Measurements from ENCODE around the gene LPP.
"Not testable (repeated sequence)": the region's sequence is repeated elsewhere in the genome, so short reads cannot be mapped to it uniquely, and the experiment has no call there.

The LPP gene

DNA sequence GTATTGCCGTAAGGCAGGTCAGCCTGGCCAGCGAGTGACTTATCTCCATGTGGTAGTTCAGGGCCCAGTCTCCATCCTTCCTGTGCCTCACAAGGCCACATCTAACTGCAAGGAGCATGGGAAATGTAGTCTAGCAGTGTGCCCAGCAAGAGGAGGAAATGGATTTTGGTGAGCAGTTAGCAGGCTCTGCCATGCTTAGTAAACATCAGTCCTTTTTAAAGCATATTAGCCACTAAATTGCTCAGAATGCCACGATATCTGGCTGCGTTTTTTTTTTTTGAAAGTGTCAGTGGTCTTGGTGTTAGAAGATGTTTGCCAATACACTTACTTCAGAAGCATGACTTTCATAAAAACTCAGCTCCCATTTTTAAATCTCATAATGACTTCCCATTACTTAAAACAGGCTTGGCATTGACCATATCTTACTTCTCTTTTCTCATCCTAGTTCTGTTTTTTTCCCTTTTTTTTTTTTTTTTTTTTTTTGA lies 547.6 kb downstream of the LPP start:
- DNase-seq (ENCODE audit: low read depth in 2 of 2), result no peak

DNA sequence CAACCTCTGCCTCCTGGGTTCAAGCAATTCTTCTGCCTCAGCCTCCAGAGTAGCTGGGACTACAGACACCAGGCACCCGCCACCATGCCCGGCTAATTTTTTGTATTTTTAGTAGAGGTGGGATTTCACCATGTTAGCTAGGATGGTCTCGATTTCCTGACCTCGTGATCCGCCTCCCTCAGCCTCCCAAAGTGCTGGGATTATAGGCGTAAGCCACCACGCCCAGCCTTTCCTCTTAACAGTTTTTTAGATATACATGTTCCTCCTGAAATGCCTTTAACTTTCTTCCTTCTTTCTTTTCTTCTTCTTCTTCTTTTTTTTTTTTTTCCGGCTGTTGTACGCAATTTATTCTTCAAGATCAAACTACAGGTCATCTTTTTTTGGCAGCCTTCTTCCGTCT lies 548.1 kb downstream of the LPP start:
- not testable (repeated sequence) for DNase-seq (ENCODE audit: low read depth in 2 of 2)

DNA sequence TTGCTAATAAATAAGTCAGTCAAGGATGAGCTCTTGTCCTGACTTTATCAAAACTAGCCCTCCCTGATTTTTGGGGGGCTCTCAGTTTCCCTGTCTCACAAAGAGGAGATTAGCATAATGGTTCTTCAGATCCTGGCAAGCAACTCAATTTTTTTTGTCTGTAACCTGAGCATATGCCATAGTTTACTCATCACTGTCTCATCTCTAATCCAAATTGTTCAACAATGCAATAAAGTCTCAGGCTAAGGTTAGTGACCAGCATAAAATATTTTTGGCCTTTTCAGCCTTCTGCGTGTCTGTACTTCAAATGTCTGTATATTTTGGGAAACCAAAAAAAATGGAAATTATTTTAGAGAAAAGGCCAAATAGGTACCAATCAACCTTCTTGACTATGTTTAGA lies 552.2 kb downstream of the LPP start:
- DNase-seq (ENCODE audit: low read depth in 2 of 2), result no peak

DNA sequence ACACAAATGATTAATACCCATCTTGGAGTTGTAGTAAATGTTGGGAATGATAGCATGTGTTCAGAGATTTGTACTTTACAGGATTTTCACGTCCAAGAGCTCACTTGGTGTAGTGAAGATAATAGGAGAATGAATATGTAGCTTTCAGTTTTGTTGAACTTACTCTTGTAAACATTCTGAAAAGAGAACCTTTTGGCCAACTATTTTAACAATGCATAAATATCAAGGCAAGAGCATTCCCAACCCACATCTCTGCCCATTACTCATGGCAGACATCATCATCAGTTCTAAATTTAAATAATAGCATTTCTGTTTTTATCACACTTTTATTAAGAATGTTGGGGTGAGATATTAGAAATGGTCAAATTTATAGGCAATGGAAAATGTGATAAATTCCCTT lies 552.6 kb downstream of the LPP start:
- DNase-seq (ENCODE audit: low read depth in 2 of 2), result no peak

DNA sequence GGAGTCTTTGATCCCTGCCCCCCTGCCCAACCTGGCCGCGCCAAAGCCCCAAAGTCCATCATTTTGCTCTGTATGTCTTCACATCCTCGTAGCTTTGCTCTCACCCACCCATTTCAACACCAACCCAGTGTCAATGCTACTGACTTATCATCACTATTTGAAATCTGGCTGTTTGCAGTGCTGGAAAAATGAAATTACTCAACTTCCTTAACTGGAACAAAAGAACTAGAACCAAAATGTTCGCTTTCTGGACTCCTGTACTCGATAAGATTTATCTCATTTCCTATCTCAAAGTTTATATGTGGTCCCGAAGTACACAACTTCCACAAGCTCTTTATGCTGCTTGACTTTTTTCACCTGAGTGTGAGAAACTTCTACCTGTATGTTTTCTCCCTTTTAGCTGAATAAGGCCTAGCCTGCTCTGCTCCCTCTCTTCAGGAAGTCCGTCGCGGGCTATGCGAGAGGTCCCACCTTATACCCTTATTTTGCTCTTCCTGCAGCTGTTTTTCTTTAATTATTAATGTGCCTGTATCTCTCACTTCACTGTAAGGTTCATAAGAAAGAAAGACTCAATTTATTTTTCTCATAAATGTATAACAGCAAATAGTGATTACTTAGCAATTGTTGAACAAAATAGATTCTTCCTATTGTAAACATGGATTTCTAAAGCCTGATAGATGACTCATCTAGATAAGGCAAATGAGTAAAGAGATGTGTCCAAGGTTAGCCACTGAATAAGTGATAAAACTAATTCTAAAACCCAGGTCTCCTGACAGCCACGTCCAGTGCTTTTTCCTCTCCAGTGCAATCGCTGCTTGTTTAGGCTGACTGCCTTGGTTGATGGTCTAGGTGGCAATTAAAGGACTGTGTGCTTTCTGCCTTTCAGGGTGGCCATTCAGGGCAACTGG lies 553.7 kb downstream of the LPP start:
- no peak for DNase-seq (ENCODE audit: low read depth in 2 of 2)

DNA sequence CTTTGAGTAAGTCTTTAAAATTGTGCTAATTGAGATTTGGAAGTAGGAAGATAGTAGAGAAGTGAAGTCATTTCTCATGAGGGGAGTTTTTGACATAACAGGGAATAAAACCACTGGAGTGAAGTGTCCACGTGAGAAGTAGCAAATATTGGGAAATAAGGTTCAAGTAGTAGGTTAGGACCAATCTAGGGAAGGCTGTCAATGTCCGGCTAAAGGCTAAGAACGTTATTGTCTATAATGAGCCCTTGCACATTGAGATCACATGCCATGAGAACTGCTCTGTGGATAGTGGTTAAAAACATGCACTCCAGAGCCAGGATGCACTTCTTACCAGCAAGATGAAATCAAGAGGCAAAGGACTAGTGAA lies 557.9 kb downstream of the LPP start:
- no peak for DNase-seq (ENCODE audit: low read depth in 2 of 2)

DNA sequence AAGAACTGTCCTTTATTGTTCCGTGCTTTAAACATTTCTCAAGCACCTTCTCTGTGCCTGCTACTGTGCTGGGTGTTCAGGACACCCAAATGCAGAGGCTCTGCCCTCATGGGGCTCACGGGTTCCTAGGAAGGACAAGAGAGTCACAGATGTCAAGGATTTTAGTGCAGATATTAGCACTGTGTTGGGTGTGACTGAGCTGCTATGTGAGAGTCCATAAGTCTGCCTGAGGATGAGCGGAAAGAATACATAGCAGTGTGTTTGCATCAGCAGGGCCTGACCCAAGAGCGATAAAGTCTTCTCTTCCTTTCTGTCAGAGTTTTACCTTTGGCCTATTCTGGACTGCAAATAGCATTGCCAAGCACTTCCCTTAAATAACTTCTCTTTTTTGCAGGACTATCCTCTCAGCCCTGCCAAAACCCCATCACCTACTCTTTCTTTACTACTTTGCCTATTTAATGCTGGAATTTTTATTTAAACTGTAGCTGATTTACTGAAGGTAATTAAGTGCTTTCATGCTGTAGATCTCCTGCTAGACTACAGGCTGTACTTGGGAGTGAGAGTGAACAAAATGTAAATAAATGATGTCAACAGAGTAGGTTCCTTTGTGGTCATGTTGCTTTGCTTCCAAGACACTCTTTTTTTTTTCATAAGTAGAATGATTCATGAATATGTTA lies 558.4 kb downstream of the LPP start:
- no peak for DNase-seq (ENCODE audit: low read depth in 2 of 2)

DNA sequence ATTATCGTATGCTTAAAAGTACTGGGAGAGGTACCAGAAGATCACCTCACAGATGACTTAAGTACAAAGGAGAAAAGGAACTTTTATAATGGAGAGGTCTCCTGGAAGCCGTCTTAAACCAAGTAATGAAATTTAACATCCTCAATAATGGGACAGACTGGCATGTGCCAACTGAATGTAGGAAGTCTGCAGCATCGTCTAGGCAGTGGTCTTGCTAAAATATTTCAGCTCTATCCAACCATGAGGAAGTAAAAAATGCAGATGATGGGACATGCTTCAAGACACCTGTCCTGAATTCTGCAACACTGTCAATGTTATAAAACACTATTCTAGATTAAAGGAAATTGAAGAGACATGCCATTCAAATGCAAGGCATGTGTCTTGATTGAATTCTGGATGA lies 559.0 kb downstream of the LPP start:
- DNase-seq (ENCODE audit: low read depth in 2 of 2), result no peak

DNA sequence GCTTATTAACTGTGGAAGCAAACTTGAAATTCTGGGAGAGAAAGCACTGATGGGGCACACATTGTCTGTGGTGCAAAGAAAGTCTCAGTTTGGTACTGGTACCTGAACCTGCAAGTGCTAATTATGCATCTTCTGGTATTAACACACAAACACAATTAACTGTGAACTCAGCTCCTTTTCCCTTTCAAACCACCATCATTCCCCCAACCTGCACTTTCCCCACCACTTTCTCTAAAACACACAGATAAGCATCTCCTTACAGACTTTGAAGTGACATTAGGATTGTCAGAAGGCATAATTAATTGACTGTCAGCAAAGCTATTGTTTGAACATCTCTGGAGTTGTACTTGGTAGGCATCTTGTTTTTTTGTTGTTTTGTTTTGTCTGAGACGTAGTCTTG lies 565.6 kb downstream of the LPP start:
- no peak for DNase-seq (ENCODE audit: low read depth in 2 of 2)

DNA sequence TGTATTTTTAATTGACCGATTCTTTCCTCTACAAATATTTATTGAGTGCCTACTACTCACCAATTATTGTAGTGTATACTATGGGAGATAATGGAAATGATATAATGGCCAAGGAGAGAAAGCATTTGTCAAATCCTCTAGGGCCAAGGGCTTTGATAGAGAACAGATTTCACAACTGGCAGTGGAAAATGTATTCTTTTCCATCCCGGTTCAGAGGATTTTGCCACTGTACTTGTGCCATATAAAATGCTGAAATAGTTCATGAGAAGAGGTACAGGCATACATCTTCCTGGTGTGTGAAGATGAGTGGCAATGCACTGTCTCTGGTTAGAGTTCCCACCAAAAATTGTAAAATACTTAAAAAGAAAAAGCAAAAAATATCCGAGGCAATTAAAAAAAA lies 566.3 kb downstream of the LPP start:
- DNase-seq (ENCODE audit: low read depth in 2 of 2), result no peak

DNA sequence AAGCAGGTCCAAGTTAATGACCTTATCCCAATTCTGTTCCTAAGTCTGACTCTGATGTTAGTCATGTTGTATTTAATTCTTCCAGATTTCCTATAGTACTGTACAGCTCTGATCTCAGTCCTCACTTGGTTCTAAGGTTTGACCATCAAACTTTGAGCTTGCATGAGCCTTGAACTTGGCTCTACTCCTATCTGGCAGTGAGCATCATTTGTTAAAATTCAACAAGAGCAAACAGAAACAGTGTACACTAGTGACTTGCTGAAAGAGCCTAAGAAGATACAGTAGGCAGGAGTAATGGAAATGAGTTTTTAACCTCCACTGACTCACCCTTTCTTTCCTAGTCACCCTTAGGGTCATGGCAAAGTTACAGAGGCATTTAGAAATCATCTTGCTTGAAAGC lies 566.7 kb downstream of the LPP start:
- DNase-seq (ENCODE audit: low read depth in 2 of 2), result no peak

DNA sequence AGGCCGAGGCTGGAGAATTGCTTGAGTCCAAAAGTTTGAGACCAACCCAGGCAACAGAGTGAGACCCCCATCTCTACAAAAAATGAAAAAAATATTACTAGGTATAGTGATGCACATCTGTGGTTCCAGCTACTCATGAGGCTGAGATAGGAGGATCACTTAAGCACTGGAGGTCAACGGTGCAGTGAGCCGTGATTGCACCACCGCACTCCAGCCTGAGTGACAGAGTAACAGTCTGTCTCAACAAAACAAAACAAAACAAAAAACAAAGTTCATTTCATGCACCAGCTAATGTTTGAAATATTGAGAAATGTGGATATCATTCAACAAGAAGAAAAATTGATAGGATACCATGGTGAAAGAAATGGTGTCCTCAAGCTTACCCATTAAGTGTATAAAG lies 567.4 kb downstream of the LPP start:
- no peak for DNase-seq (ENCODE audit: low read depth in 2 of 2)

DNA sequence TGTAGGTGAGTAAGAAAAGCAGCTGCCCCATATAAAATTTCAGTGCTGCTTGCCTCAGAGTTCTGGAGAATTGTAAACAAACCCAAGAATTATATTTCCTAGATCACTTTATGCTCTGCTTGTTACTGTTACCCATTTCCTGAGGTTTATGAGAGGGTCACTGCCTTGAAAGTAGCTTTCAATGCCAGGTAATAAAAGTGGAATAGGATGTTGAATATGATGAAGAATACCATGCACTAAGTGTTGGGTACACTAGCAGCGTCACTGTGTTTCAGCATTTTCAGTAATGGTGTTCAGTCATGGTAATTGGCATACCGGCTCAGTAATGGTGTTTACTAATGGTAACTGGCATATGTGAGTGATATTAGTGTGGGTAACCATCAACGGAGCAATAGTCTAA lies 568.0 kb downstream of the LPP start:
- no peak for DNase-seq (ENCODE audit: low read depth in 2 of 2)

DNA sequence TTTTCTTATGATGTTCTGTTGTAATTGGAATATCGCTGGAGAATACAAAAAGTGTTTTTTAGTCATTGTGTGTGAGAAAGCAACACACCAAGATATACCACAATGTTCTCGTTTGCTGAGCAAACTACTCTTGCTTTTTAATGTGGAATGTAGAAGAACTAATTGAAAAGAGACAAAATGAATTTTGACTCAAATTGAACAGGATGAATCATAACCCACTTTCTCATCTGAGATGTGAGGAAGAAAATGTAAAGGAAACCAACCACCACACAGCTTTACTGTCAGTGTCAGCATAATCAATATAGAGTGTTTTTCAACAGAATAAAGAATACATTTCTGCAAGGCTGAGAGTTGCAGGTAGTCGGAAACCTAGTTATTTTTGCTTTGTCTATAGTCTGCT lies 569.0 kb downstream of the LPP start:
- no peak for DNase-seq (ENCODE audit: low read depth in 2 of 2)

DNA sequence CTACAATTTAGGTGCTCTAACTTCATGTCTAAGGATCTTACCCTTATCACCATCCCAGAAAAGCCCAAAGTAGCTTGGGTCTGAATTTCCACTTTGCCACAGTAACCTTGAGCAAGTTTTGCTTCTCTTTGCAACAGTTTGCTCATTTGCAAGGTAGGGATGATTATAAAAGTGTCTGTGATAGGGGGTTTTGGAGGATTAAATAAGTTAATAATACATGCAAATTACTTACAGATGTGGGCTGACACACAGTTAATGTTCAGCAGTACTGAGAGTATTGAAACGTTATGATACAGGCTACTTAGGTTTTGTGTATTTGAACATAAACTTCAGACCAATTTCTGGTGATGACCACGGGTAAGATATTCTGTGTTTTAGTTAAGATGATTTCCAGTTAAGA lies 573.1 kb downstream of the LPP start:
- no peak for DNase-seq (ENCODE audit: low read depth in 2 of 2)

DNA sequence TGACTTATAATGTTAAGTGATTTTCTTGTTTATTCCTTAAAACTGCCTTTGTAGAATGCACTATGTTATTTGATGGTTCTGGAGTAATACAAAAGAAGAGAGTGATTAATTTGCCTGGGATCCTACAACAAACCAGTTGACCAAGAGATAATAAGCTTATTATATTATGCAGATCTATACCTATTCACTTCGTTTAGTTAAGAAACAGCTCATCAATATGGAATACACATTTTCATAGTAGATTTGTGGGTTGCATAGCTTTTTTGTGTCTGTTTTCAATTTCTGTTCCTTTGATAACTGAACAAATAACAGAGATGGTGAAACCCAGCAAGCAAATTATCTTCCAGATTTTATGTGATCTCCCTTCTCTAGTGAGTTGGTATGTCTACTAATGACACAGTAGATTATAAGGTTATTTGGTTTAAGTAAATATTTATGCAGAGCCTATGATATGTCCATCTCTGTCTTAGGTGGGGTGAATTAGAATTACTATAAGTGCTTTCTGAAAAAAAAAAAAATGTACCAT lies 574.5 kb downstream of the LPP start:
- no peak for DNase-seq (ENCODE audit: low read depth in 2 of 2)

DNA sequence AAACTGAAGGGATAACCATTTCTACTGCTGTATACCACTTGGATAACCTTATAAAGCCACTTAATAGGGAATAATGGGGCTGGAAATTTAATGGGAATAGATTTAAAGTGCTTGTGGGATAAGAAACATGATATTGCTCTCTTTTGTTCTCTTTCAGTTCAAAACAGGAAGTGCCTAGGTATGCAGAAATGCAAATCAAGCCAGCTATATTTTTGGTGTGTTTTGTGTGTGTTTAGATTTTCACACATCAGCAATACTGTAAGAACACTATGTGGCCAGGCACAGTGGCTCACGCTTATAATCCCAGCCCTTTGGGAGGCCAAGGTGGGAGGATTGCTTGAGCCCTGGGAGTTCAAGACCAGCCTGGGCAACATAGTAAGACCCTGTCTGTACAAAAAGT lies 575.5 kb downstream of the LPP start:
- DNase-seq (ENCODE audit: low read depth in 2 of 2), result no peak

DNA sequence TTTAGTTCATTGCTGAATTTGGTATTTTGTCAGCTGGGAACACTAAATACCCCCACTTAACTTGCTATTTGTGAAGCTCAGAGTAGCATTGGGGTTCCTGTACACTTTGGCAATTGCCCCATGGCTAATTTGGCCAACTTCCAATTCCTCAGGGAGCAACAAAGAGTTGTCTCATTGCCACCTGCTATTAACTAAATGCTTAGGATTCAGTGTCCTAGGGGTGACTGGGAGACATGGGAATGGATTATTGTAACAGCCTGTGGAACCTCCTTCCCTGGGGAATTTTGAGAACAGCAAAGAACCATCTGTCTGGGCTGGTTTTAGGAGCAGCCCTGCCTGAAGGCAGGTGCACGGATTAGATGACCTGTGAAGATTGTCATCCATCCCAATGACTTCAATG lies 580.4 kb downstream of the LPP start:
- no peak for DNase-seq (ENCODE audit: low read depth in 2 of 2)

DNA sequence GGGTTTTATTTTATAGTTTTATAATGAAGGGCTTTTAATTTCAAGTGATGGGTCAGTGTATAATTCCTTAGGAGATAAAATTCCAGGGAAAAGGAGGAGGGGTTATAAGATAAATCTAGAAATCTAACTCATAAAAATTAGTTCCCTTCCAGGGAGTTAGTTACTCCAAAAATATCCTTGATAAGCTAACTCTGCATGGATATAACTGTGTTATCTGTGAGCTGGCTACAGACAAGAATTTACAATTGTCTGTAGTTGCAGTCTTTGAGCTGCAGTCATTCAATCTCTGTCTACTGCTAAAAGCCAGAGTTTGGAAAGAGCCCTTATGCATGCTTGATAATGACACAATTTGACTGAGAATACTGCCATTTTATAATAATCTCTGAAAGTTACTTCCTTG lies 585.6 kb downstream of the LPP start:
- DNase-seq (ENCODE audit: low read depth in 2 of 2), result no peak

DNA sequence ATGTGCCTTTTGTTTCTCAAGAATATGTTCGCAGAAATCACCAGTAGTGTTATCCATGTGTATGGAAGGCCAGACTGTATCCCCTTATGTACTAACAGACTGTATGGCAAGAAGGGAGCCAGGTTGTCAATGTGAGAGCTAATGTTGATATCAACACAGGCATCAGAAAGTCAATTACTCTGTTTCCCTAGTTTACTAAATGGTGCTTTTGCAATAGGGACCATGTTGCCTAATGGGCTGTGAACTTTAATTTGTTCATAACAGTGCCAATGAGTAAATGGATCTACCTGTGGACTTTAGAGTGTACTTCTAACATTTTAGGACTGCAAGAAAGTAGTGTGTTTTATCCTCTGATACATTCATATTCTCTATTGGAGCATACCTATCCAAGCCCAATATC lies 586.1 kb downstream of the LPP start:
- DNase-seq (ENCODE audit: low read depth in 2 of 2), result no peak

DNA sequence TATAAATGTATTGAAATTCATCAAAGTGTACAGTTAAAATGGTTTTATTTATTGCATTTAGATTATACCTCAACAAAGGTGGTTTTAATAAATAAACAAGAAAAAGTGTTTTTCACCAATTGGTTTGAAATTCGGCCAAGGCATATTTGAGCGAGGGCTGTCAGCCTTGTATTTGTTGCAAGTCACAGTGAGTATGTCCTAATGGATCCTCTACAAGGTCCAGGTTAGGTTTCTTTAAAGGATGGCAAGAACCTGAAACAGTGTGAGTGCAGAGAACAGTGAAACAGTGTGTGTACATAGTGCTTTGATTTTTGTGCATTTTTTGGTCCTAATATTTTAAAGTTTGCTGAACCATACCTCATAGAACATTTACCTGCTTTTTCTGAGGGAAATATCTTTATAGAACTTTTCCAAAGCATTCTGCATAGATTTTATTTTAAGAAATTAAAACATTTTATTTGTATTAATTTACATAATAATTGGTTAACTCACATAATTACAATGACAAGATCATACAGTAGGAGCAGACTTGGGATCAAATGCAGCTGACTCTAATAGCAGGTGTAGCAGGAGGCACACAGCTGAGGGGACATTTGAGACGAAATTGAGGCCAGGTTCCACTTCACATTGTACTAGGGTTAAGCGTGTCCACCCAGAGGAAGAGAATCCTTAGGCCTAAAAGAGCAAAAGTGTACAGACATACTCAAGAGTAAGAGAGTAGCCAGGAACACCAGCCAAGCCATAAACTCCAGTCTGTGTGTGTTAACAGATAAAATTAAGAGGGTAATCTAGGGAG lies 589.0 kb downstream of the LPP start:
- DNase-seq (ENCODE audit: low read depth in 2 of 2), result no peak

DNA sequence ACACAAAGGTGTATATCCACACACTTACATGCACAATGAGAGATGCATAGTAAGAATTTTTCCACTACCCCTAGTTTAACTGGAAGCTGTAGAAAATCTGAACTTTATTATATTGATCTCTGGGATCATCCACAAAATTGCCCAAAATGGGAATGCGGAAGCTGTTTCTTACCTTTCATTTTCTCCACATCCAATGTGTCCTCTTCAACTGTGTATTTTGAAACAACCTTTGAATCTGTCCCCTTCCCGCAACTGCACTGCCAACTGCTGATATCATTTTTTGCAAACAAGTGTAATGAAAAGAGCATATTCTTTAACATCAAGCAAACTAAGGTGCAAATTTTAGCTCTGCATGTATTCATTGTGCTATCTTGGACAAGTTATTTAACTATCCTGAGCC lies 590.2 kb downstream of the LPP start:
- no peak for DNase-seq (ENCODE audit: low read depth in 2 of 2)
